ENCODE measurements around the gene SMCHD1. TPM values are rescaled to one million over a fixed set of nuclear protein-coding genes. Genes with fewer than 3 reads are reported as not detected.

Gene SMCHD1
- total RNA-seq, 1 donor from 2014 or later: 34.4 TPM

DNA sequence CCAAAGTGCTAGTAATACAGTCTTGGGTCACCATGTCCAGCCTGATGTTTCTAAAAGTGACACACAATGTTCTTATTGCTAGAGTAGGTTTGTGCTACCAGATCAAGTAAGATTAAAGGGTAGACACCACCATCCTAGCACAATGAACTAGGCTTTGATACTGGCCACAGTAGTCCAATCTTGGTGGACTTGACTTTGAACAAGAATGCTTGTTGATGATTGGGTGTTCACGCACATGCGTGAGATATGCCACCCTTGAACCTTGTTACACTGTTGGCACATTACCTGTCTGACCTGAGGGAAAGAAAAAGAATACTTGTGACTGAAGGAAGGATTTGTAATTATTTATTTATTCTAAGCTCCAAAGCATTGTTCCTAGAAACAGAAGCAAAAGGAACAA, 119.1 kb downstream of the SMCHD1 start:
- no peaks in the 10 kb centered on the region for H3K4me1 Mint-ChIP-seq (ENCODE audit: low read depth, unreplicated experiment)
- H3K9me3 Mint-ChIP-seq (ENCODE audit: unreplicated experiment): no peaks in the 10 kb centered on the region
- no peak overlapping the region for H3K27ac Mint-ChIP-seq (ENCODE audit: unreplicated experiment)
- TF ChIP-seq, protein P1, sequence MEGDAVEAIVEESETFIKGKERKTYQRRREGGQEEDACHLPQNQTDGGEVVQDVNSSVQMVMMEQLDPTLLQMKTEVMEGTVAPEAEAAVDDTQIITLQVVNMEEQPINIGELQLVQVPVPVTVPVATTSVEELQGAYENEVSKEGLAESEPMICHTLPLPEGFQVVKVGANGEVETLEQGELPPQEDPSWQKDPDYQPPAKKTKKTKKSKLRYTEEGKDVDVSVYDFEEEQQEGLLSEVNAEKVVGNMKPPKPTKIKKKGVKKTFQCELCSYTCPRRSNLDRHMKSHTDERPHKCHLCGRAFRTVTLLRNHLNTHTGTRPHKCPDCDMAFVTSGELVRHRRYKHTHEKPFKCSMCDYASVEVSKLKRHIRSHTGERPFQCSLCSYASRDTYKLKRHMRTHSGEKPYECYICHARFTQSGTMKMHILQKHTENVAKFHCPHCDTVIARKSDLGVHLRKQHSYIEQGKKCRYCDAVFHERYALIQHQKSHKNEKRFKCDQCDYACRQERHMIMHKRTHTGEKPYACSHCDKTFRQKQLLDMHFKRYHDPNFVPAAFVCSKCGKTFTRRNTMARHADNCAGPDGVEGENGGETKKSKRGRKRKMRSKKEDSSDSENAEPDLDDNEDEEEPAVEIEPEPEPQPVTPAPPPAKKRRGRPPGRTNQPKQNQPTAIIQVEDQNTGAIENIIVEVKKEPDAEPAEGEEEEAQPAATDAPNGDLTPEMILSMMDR (IDR thresholded peaks at IDR 0.05; ENCODE audit: partially characterized antibody, unreplicated experiment): no peak
- no peak for DNase-seq
- no peaks in the 10 kb centered on the region for H3K36me3 Mint-ChIP-seq (ENCODE audit: unreplicated experiment)
- no peak overlapping the region for H3K4me3 Mint-ChIP-seq (ENCODE audit: unreplicated experiment)
- H3K27me3 Mint-ChIP-seq (ENCODE audit: unreplicated experiment): no peaks in the 10 kb centered on the region

DNA sequence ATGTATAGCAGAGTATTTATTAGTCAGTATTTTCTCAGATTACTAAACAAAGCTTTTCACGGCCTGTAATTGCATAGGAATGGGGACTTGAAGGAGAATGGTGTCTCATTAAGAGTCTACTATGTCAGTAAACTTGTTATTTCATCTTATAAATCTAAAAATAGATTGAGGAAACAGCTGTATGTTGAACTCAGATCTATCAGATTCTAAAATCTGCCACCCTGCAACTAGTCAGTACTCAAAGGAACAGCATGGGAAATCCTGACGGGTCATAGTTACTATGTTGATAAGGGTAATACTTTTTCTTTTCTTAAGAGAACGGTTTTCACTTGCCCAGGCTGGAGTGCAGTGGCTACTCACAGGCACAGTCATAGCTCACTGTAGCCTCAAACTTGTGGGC, 121.1 kb downstream of the SMCHD1 start:
- Mint-ChIP-seq H3K27ac (ENCODE audit: unreplicated experiment) (no peak overlapping the region), H3K36me3 (ENCODE audit: unreplicated experiment) (no peaks in the 10 kb centered on the region)

DNA sequence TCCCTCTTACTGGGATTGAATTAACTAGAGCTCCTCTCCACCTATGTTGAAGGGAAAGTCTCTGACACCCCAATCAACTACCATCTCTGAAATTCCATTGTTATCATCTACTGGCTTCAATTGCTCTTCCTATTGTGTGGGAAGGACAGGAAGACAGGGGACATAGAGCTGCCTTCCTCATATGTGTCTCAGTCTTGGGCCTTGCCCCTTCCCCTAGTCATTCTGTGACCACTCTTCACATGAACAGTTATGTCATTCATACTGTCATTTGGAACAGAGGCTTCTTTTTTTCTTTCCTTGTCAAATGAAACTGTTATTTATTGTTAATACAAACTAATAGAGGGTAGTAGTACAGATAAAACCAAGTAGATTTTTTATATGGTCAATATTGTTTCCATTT, 121.7 kb downstream of the SMCHD1 start:
- Mint-ChIP-seq H3K27ac (ENCODE audit: unreplicated experiment) (no peak overlapping the region), H3K36me3 (ENCODE audit: unreplicated experiment) (no peaks in the 10 kb centered on the region), H3K4me1 (ENCODE audit: low read depth, unreplicated experiment) (no peaks in the 10 kb centered on the region), H3K4me3 (ENCODE audit: unreplicated experiment) (no peak overlapping the region), H3K9me3 (ENCODE audit: unreplicated experiment) (no peaks in the 10 kb centered on the region), H3K27me3 (ENCODE audit: unreplicated experiment) (no peaks in the 10 kb centered on the region)
- DNase-seq: no peak
- TF ChIP-seq, protein P1 (IDR thresholded peaks at IDR 0.05; ENCODE audit: partially characterized antibody, unreplicated experiment): no peak

More for the DNA sequence above, 121.1 kb downstream of the SMCHD1 start:
- no peaks in the 10 kb centered on the region for H3K4me1 Mint-ChIP-seq (ENCODE audit: low read depth, unreplicated experiment)
- TF ChIP-seq, protein P1 (IDR thresholded peaks at IDR 0.05; ENCODE audit: partially characterized antibody, unreplicated experiment): no peak
- H3K27me3 Mint-ChIP-seq (ENCODE audit: unreplicated experiment): no peaks in the 10 kb centered on the region
- no peaks in the 10 kb centered on the region for H3K9me3 Mint-ChIP-seq (ENCODE audit: unreplicated experiment)
- no peak overlapping the region for H3K4me3 Mint-ChIP-seq (ENCODE audit: unreplicated experiment)
- no peak for DNase-seq

DNA sequence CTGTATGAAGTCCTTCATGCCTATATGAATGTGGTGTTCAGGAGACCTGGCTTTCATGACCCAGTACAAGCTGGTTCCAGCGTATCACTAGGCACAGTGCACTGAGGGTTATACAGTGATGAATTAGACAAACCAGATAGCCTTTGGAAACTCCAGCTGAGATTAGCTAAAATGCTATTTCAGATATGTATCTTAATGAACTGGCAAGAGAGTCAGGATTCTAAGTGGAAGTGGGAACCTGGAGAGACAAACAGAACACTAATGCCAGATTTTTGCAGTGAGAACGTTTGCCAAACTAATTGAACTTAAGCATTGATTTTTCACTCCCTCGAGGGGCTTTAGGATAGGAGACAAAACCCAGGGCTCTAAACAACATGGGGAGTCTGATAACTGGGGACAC, 125.2 kb downstream of the SMCHD1 start:
- H3K4me3 Mint-ChIP-seq (ENCODE audit: unreplicated experiment): no peak overlapping the region
- DNase-seq: no peak
- H3K27me3 Mint-ChIP-seq (ENCODE audit: unreplicated experiment): no peaks in the 10 kb centered on the region
- H3K4me1 Mint-ChIP-seq (ENCODE audit: low read depth, unreplicated experiment): no peaks in the 10 kb centered on the region
- H3K9me3 Mint-ChIP-seq (ENCODE audit: unreplicated experiment): no peaks in the 10 kb centered on the region
- no peaks in the 10 kb centered on the region for H3K36me3 Mint-ChIP-seq (ENCODE audit: unreplicated experiment)
- TF ChIP-seq, protein P1 (IDR thresholded peaks at IDR 0.05; ENCODE audit: partially characterized antibody, unreplicated experiment): no peak
- H3K27ac Mint-ChIP-seq (ENCODE audit: unreplicated experiment): no peak overlapping the region

DNA sequence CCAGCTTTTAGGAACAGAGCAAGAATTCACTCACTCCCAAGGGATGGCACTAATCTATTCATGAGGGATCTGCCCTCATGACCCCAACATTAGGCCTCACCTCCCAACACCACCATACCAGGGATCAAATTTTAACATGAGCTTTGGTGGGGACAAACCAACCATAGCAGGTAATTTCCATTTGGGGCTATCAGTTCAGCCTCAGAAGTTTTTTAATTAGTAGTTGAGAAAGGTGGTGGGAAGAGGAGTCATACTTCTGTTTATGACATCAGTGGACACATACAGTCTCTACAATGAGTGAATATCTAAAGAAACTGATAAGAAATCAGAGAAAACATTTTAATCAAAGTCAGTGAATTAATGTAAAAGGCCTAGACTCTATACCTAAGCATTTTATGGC, 131.7 kb downstream of the SMCHD1 start:
- Mint-ChIP-seq H3K4me3 (ENCODE audit: unreplicated experiment) (no peak overlapping the region), H3K9me3 (ENCODE audit: unreplicated experiment) (no peaks in the 10 kb centered on the region), H3K27me3 (ENCODE audit: unreplicated experiment) (no peaks in the 10 kb centered on the region), H3K36me3 (ENCODE audit: unreplicated experiment) (no peaks in the 10 kb centered on the region), H3K27ac (ENCODE audit: unreplicated experiment) (no peak overlapping the region), H3K4me1 (ENCODE audit: low read depth, unreplicated experiment) (peaks cover 8% of the 10 kb centered on the region)
- TF ChIP-seq, protein P1 (IDR thresholded peaks at IDR 0.05; ENCODE audit: partially characterized antibody, unreplicated experiment): no peak
- DNase-seq: no peak
